HG02885 (cell line): ENCODE measurements around the gene EFCAB5.
"Not testable (repeated sequence)": the region's sequence is repeated elsewhere in the genome, so short reads cannot be mapped to it uniquely, and the experiment has no call there.

ENCODE experiments used
- ATAC-seq: cut with Tn5 transposase; IDR thresholded peaks from one replicate; pipeline ENCODE4 v1.9.1; 2021; ENCODE audit warnings: mild to moderate bottlenecking; ENCODE audit not compliant: unreplicated experiment, poor library complexity

Gene EFCAB5

DNA sequence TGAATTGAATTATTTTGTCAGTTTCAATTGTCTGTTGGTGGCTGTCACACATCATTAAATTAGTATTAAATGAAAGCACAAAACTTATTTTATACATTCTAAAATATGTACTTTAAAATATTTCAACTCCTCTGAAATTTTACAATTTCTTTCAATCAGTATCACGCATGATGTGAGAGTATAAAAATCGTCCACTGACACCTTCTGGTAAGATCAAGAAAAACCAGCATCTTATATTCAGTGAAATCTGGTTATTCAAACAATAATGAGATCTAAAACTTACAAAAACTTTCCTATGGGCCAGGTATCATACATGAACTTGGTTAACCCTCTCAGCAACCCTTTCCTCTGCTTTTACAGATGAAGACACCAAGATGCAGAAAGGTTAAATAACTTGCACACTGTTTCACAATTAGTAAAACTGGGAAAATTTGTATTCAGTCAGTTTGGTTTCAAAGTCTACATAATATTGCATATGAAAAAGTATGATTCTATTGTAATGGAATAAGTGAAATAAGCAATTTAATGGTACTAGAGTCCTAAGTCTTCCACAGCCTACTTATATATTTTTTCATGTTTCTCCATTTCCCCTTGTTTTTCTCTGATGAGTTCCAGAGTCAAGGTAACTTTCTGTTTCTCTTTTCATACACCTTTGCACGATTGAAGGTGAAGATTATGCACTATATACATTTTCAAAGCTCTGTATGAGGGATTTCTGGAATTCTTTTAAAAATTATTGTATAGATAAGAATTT, 58.7 kb downstream of the EFCAB5 start:
- ATAC-seq = no peak

DNA sequence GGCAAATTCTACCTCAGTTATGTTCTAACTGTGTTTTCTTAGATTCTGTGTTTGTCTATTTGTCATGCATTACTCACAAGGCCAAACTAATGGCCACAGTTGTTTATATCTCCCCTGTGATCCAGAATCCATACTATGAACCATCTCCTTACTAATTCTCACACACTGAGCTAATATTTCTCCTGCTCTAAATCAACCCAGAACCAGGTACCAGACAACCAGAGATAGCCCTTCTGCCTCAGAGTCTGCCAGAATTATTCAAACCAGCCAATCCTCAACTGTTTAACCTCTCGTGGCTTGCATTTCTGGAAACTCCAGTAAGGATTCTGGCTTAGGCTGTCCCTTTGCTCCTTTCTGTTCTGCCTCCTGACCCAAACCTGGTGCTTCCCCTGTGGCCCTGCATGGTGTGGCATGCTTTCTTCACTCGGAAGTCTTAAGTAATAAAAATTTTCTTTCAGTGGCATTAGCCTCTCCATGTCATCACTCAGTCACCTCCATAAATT, 59.4 kb downstream of the EFCAB5 start:
- ATAC-seq = no peak

DNA sequence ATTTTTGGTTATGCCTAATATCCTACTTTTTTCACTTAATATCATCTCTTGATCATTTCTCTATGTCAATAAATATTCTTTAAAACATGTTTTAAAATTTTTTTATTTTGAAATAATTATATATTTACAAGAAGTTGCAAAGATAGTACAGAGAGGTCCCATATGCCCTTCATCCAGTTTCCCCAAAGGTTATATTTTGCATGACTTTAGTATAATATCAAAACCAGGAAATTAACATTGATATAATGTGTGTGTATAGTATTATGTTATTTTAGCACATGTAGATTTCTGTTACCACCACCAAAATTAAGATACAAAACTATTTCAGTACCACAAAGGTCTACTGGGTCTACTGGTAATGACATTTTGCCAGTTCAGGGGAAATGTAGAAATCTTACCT, 60.7 kb downstream of the EFCAB5 start:
- no peak for ATAC-seq

DNA sequence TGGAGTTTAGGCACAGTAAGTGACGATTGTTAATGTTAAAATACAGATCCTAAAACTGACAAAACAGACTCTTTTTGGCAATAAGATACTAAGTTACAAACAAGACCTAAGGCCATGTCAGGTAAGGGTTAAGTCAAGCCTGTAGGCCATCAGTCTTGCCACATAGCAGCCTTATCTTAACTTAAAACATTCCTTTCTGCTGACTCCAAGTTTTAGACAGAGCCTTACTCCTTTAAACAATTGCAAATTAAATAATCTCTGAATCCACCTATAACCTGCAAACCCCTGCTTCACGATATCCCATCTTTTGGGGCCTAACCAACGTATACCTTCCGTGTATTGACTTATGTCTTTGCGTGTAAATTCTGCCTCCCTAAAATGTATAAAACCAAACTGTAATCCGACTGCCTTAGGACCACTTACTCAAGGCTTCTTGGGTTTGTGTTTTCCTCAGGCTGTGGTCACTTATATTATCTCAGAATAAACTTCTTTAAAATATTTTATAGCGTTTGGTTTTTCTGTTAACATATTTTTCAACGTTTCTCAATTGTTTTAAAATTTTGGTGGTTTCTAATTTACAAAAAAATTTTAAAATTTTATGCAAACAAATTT, 64.4 kb downstream of the EFCAB5 start:
- ATAC-seq = no peak

DNA sequence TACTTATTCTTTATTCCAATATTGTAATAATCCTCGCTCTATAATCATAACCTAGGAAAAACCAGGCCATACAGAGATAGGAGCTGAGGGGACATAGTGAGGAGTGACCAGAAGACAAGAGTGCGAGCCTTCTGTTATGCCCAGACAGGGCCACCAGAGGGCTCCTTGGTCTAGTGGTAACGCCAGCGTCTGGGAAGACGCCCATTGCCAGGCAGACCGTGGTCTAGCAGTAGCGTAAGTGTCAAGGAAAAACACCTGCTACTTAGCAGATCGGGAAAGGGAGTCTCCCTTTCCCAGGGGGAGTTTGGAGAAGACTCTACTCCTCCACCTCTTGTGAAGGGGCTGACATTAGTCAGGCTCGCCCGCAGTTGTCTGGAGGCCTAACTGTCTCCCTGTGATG, 70.5 kb downstream of the EFCAB5 start:
- not testable (repeated sequence) for ATAC-seq

DNA sequence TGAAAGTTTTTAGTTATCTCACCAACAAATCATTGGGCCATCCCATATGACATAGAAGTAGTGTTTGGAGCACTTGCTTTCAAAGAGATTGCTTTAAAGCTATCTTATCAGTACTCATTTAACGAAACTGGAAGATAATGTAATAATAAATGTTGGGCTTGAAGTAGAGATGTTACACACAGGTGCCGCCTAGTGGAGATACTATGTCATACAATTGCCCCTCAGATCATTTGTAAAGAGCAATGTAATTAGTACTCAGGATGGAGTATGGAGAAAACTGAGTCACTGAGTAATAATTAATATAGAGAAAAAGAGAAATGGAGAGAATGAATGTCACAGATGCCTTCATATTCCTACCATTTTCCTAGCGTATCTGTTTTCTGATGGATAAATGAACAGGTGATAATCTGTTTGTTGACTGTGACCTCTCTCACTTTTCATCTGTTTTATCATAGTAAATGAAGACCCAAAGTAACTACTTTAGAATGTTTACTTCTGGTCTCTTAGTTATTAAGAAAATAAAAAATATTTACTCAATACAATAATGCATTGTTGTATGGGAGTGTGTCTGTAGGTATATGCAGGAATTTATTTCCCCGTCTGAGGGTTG, 80.4 kb downstream of the EFCAB5 start:
- no peak for ATAC-seq

DNA sequence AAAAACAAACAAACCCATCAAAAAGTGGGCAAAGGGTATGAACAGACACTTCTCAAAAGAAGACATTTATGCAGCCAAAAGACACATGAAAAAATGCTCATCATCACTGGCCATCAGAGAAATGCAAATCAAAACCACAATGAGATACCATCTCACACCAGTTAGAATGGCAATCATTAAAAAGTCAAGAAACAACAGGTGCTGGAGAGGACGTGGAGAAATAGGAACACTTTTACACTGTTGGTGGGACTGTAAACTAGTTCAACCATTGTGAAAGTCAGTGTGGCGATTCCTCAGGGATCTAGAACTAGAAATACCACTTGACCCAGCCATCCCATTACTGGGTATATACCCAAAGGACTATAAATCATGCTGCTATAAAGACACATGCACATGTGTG, 83.9 kb downstream of the EFCAB5 start:
- not testable (repeated sequence) for ATAC-seq

DNA sequence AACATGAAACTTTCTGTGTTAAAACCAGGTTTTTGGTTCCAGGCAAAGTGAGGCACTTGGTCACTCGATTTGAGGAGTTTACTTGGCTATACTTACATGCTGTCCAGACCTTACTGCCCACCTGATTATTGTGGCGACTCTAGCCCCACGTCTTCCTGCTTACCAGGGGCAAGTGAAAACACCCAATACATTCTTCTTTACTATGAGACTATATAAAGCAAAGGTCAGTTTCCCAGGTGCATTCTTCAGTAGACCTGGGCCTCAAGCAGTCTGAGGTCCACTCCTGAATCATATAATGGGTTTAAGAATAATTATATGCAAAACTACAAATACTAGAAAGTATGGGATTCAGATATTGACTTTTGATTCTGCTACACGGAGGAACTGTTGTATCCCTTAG, 86.2 kb downstream of the EFCAB5 start:
- ATAC-seq = no peak

DNA sequence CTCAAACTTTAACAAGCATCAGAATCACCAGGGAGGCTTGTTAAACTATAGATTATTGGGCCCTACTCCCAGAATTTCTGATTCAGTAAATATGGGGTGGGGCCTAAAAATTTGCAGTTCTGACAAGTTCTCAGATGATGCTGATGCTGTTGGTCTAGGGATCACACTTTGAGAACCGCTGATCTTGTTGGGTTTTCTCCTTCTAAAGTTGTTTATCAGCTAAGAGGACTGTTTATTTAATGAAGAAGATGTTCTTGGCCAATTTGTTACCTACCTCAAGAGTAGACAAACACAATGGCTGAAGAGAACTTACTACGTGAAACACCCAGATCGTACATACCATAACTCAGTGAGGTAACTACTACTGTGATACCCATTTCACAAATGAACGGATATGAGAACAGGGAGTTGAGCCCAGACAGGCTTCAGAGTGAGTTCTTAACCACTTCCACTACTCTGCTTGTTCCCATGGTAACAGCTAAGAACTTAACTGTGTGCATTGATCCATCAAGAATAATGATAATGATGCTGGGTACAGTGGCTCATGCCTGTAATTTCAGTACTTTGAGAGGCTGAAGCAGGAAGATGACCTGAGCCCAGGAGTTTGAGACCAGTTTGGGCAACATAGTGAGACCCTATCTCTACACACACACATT, 89.9 kb downstream of the EFCAB5 start:
- no peak for ATAC-seq

DNA sequence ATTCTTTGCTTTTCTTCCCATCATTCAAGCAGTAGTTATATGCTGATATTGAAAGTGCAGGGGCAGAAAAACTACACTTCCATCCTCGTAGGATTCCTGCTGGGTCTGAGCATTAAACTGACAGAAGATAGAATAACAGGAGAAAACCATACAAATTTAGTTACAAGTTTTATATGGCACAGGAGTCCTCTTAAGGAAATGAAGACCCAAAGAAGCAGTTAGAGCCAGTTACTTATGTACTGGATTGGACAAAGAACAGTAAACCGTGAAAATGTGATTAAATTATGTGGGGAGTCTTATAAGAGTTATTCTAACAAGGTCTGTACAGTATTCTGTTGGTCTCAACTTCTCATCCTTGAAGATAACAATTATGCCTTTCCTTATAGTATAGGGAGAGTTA, 93.9 kb downstream of the EFCAB5 start:
- ATAC-seq = no peak

DNA sequence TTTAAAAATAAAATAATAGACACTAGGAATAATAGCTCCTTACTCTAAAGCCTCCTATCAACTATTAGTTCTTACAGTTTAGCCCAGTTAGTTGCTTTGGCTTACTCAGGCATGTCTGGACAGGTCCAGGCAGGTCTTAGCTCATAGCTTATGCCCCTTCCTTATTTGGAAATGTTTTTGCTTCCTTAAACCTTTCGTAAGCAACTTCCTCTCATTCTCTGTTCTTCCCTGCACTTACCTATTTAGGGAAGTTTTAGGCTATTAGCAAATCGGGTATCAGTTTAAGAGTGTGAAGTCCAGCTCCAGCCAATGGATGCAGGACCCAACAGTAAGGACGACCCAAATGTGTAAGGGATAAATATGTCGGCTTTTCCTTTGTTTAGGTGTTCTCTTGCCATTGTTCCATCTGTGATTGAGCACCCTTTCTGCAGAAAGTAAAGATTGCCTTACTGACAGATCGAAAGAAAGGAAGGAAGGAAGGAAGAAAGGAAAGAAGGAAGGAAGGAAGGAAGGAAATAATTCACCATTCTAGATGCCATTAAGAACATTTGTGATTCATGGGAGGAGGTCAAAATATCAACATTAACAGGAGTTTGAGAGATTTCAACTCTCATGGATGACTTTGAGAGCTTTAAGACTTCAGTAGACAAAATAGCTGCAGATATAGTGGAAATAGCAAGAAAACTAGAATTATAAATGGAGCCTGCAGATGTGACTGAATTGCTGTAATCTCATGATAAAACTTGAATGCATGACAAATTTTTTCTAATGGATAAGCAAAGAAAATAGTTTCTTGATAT, 99.5 kb downstream of the EFCAB5 start:
- not testable (repeated sequence) for ATAC-seq

DNA sequence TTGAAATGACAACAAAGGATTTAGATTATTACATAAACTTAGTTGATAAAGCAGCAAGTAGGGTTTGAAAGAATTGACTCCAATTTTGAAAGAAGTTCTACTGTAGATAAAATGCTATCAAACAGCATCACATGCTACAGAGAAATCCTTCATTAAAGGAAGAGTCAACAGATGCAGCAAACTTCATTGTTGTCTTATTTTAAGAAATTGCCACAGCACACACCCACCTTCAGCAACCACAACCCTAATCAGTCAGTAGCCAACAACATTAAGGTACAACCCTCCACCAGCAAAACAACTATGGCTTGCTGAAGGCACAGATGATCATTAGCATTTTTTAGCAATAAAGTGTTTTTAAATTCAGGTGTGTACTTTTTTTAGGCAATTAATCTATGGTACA, 100.1 kb downstream of the EFCAB5 start:
- no peak for ATAC-seq

DNA sequence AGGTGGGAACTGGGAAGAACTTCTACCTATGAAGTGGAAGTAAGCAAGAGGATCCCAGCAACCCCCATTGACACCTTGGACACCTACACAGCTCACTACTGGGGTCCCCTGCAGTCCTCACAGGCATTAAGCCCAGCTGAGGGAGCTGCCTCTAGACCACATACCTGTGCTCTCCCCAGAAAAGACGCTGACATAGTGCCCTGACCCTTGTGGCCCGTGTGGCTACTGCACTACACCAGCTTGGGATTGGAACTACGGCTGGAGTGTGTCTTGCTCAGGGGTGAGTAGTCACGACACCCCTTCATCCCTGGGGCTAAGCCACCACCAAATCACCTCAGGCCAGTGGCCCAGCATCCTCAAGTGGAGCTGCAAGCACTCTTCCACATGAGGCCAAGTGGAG, 120.9 kb downstream of the EFCAB5 start:
- ATAC-seq = no peak

DNA sequence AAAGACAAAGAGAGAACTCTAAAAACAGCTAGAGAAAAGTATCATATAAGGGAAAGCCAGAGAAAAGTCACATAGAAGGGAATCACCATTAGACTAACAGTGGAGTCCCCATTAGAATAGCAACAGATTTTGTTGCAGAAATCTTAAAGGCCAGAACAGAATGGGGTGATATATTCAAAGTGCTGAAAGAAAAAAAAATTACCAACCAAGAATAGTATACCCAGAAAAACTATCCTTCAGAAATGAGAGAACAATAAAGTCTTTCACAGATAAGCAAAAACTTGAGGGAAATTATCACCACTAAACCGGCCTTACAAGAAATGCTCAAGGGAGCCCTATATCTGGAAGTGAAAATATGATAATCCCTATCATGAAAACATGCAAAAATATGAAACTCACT, 123.3 kb downstream of the EFCAB5 start:
- ATAC-seq = no peak

DNA sequence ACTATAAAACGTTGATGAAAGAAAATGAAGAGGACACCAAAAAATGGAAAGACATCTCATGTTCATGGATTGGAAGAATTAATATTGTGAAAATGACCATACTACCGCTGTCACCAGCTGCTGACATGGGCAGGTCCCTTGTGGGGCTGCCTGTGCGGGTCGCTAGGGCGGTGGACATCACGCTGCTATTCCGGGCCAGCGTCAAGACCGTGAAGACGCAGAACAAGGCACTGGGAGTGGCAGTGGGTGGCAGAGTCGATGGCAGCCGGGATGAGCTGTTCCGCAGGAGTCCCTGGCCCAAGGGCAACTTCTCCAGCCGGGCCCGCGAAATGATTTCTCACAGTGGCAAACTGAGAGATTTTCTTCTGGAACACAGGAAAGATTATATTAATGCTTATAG, 127.0 kb downstream of the EFCAB5 start:
- no peak for ATAC-seq

DNA sequence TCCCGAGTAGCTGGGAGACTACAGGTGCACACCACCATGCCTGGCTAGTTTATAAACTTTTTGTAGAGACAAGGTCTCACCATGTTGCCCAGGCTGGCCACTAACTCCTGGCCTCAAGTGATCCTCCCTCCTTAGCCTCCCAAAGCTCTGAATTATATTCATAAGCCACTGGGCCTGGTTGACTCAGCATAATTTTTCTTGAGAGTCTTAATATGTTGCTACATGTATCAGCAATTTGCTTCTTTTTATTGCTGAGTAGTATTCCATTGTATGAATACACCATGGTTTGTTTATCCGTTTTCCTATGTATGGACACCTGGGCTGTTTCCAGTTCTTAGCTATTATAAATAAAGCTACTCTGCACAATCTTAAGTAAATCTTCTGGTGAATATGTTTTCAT, 132.8 kb downstream of the EFCAB5 start:
- no peak for ATAC-seq

DNA sequence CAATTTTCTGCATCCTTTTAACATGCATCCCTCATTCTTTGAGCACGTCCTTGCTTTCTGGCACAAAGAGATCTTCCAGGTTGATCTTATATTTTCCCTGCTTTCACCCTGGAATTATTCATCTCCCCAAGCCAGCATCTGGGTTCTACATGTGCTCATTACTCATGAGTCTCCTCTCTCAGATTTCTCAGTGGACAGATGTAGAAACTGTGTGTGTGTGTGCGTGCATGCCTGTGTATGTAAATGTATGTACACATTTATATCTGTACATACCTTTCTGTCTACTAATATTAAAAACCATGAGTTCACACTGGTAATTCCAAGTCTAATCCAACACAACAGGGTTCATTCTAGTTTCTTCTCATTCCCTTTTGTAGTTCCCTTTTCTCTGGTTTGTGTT, 133.3 kb downstream of the EFCAB5 start:
- ATAC-seq = no peak

DNA sequence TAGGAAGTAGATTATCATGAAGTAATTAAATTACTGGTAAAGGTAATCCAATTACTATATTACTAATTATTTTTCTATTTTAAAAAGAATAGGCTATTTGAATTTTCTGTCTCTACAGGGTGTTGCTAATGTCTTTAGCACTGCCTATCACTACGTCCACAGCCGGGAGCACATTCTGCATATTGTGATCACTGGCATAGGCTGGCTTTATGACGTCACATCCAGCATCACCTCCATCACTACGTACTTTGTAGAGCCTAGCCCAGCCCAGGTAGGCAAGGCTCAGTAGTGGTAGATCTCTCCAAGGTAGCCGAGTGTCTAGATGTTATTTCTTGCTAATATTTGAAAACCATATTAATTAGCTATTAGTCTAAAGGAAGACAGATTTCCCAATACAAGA, 141.3 kb downstream of the EFCAB5 start:
- no peak for ATAC-seq

DNA sequence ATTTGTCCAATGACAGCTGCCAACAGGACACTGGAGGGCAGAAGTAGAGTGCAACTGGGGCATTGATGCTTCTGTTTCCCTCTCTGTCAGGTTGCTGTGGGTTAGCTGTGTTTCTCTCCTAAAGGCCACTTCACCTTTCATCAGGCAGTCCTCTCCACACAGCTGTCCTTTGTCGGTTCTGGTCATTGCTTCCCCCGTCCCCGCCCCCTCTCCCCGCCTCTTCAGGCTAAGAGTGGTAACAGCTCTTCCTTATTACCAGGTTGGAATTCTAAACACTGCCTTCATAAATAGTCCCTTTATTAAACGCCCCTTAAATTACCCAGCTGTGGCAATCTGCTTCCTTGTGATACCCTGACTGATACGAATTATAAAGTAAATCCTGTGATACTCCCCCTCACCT, 143.4 kb downstream of the EFCAB5 start:
- no peak for ATAC-seq

DNA sequence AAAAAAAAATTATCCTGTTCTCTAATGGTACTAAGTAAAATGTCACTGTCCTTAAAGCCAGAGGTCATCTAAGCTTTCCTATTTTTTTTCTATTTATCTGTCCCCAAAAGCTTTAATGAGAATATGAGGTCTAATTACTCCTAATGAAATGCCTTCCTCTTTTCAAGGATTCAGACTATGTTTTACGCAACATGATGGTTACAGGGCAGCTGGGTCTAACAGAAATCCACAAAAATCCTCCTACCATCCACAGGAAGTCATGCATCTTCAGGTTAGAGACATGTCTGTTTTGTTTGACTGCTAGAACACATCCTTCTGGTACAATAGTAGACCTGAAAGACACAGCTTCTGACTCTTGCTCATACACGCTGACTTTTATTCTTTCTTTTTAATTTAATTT, 145.5 kb downstream of the EFCAB5 start:
- ATAC-seq = no peak
